CD4-positive, alpha-beta T cell (primary cell): ENCODE results near the gene SHH. TPM values are rescaled to one million over a fixed set of nuclear protein-coding genes. Genes with fewer than 3 reads are reported as not detected.

Experiments used
- ATAC-seq: fragments of 200-7000 bp; cut with Tn5 transposase; one replicate; pipeline ENCODE4 v1.10.0; 2022; ENCODE audit warnings: mild to moderate bottlenecking; ENCODE audit not compliant: poor library complexity
- CTCF ChIA-PET: fragments of 350-600 bp; sonication (Branson Sonifier 250); formaldehyde crosslinking; loops from one replicate; lab custom pipeline; 2021; ENCODE audit warnings: antibody characterized with exemption, inconsistent platforms; lab: Charles Lee
- POLR2A ChIA-PET: fragments of 350-600 bp; sonication (Branson Sonifier 250); formaldehyde crosslinking; loops from one replicate; lab custom pipeline; 2021; ENCODE audit warnings: antibody characterized with exemption, inconsistent platforms; lab: Charles Lee
- DNase-seq, 14 experiments: peaks; one replicate each; pipeline ENCODE4 v3.0.0-alpha.2; 2013 to 2020; ENCODE audit warnings: mixed read lengths in 2 of 14
- H3K27ac ChIP-seq, 2 donors: one replicate each; pipeline versions ENCODE4 v1.5.1 to v1.7.0; 2013; ENCODE audit warnings: low read length in 2 of 2, low read depth in 1 of 2, mild to moderate bottlenecking in 1 of 2
- H3K27me3 ChIP-seq, 2 experiments: 1 replicate in 1 of 2; 2 replicates in 1 of 2; pipeline versions ENCODE4 v1.6.1 to v1.7.0; 2013; ENCODE audit warnings: low read length in 2 of 2, control low read depth in 1 of 2, mild to moderate bottlenecking in 1 of 2, moderate library complexity in 1 of 2; ENCODE audit not compliant: insufficient read depth in 2 of 2, control insufficient read depth in 1 of 2
- H3K36me3 ChIP-seq: one replicate; pipeline ENCODE4 v1.6.1; 2013; ENCODE audit warnings: low read length, control low read depth; ENCODE audit not compliant: insufficient read depth
- H3K4me1 ChIP-seq: one replicate; pipeline ENCODE4 v1.6.1; 2013; ENCODE audit warnings: low read length, control low read depth; ENCODE audit not compliant: insufficient read depth
- H3K4me3 ChIP-seq: one replicate; pipeline ENCODE4 v1.5.1; 2013; ENCODE audit warnings: mild to moderate bottlenecking, low read length, moderate library complexity
- H3K9me3 ChIP-seq, 2 experiments: 1 replicate in 1 of 2; 2 replicates in 1 of 2; pipeline versions ENCODE4 v1.6.1 to v1.7.0; 2013; ENCODE audit warnings: low read length in 2 of 2, mild to moderate bottlenecking in 2 of 2, control low read depth in 1 of 2, moderate library complexity in 1 of 2; ENCODE audit not compliant: control insufficient read depth in 1 of 2, insufficient read depth in 1 of 2
- H3K27ac Mint-ChIP-seq: one replicate; pipeline ENCODE4 v1.8.0; 2020; ENCODE audit warnings: mixed read lengths
- H3K27me3 Mint-ChIP-seq: one replicate; pipeline ENCODE4 v1.8.0; 2021; ENCODE audit warnings: mixed read lengths
- H3K36me3 Mint-ChIP-seq: one replicate; pipeline ENCODE4 v1.8.0; 2021; ENCODE audit warnings: low read depth, mixed read lengths
- H3K4me1 Mint-ChIP-seq: one replicate; pipeline ENCODE4 v1.8.0; 2021; ENCODE audit warnings: low read depth, mixed read lengths
- H3K4me3 Mint-ChIP-seq: one replicate; pipeline ENCODE4 v1.8.0; 2020; ENCODE audit warnings: mild to moderate bottlenecking, mixed read lengths
- H3K9me3 Mint-ChIP-seq: one replicate; pipeline ENCODE4 v1.8.0; 2020; ENCODE audit warnings: mixed read lengths
- intact Hi-C, 2 experiments: fragments of 100-400 bp; cut with DNase I in 1 of 2; cut with micrococcal nuclease in 1 of 2; formaldehyde crosslinking; loops; one replicate each; pipeline versions ENCODE4 v1.15.1 to v1.9.0; 2023 to 2025; cut with DNase I, micrococcal nuclease
- total RNA-seq, 174 experiments: library from RNA in 2 of 174; stranded (reverse) in 2 of 174; gene quantifications; one replicate each; pipeline ENCODE4 v1.2.3 and lab custom pipeline; 2021 to 2026
- TF ChIP-seq, protein P1 (sequence below): fragments of 200-600 bp; IDR thresholded peaks from one replicate; pipeline ENCODE4 v1.8.0; 2022; ENCODE audit warnings: antibody characterized with exemption, mild to moderate bottlenecking

SHH gene
- total RNA-seq, 2 experiments from 2014 or later: not detected

DNA sequence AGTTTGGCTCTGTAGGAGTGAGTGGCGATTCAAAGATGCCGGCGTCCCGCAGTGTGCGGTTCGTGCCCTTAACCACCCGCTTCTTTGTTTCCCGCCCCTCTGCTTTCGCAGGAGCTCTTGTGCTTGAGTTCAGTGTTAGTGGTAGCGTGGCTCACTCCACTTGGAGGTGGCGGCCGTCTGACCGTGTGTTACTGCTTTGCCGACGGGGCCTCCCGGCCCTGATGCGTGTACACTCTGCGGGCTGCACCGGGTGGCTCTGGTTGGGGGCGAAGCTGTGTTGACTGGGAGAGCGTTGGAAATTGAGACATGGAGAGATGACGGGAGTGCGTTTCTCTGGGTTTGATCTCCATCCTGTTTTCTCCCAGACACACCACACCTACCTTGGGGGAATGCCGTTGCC lies 31.4 kb downstream of the SHH start:
- H3K9me3 Mint-ChIP-seq: no peaks in the 10 kb centered on the region
- Histone ChIP-seq H3K36me3 (peaks cover 60% of the 10 kb centered on the region), H3K9me3 (peaks cover 0 to 3% of the 10 kb centered on the region in 2 experiments), H3K4me1 (no peaks in the 10 kb centered on the region), H3K27ac (no peak overlapping the region), H3K27me3 (no peaks in the 10 kb centered on the region), H3K4me3 (no peak overlapping the region)
- ChIA-PET POLR2A (no interaction called here), CTCF (interaction anchor here (1.0 kb wide), 1 partner anchor 182 kb away, joined by 4 read pairs; no protein-coding TSS in a partner anchor)
- peaks cover 80% of the 10 kb centered on the region for H3K36me3 Mint-ChIP-seq
- no peak for DNase-seq
- H3K4me1 Mint-ChIP-seq: peaks cover 3% of the 10 kb centered on the region
- peaks cover 6% of the 10 kb centered on the region for H3K27me3 Mint-ChIP-seq
- ATAC-seq: no peak
- no peak overlapping the region for H3K27ac Mint-ChIP-seq
- H3K4me3 Mint-ChIP-seq: no peak overlapping the region
- intact Hi-C loops: no loop called here
- TF ChIP-seq, protein P1, sequence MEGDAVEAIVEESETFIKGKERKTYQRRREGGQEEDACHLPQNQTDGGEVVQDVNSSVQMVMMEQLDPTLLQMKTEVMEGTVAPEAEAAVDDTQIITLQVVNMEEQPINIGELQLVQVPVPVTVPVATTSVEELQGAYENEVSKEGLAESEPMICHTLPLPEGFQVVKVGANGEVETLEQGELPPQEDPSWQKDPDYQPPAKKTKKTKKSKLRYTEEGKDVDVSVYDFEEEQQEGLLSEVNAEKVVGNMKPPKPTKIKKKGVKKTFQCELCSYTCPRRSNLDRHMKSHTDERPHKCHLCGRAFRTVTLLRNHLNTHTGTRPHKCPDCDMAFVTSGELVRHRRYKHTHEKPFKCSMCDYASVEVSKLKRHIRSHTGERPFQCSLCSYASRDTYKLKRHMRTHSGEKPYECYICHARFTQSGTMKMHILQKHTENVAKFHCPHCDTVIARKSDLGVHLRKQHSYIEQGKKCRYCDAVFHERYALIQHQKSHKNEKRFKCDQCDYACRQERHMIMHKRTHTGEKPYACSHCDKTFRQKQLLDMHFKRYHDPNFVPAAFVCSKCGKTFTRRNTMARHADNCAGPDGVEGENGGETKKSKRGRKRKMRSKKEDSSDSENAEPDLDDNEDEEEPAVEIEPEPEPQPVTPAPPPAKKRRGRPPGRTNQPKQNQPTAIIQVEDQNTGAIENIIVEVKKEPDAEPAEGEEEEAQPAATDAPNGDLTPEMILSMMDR: no peak

DNA sequence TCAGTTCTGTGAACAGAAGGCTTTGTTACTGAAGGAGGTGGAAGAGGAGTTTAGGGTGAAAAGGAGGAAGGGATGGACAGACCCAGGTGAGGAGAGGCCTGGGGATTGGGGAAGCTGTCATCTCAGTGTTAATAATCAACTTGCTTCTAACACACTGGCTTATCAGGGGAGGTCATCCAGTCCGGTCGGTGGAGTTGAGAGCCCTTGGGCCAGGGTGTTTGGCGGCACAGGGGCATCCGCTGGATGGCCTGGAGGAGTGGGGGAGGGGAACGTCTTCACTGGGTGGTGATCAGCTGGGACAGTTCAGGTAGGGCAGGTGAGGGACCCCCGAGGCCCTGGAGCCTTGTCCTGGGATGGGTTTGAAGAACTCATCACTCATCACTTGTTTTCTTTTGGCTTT lies 33.9 kb downstream of the SHH start:
- TF ChIP-seq, protein P1: no peak
- Mint-ChIP-seq H3K36me3 (peaks cover 94% of the 10 kb centered on the region), H3K4me3 (no peak overlapping the region), H3K4me1 (no peaks in the 10 kb centered on the region), H3K27me3 (no peaks in the 10 kb centered on the region), H3K27ac (no peak overlapping the region), H3K9me3 (no peaks in the 10 kb centered on the region)
- H3K36me3 ChIP-seq: peaks cover 85% of the 10 kb centered on the region
- intact Hi-C loops: no loop called here
- POLR2A ChIA-PET: no interaction called here
- DNase-seq: no peak
- no peak overlapping the region for H3K4me3 ChIP-seq
- H3K27me3 ChIP-seq: no peaks in the 10 kb centered on the region
- CTCF ChIA-PET: no interaction called here
- peaks cover 0 to 3% of the 10 kb centered on the region in 2 experiments for H3K9me3 ChIP-seq
- ATAC-seq: no peak
- H3K4me1 ChIP-seq: no peaks in the 10 kb centered on the region
- no peak overlapping the region for H3K27ac ChIP-seq

DNA sequence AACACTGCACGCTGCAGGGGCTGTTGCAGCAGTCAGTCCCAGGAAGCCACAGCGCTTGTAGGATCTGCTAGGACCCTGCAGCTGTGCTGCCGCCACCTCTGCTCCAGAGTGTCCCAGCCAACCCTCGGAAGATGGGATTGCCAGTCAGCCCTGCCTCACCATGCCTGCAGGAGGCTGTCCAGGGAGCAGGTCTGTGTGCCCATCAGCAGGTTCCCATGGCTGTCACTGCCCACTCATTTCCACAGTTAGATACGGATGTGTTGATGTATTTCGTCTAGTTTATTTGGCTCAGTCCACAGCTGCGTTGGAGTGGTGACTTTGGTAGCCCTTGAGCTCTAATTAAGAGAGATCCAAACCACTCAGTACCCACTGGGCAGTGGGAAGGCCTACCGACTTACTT lies 35.7 kb downstream of the SHH start:
- no peak overlapping the region for H3K27ac Mint-ChIP-seq

More for the DNA sequence above, 35.7 kb downstream of the SHH start:
- no peaks in the 10 kb centered on the region for H3K9me3 Mint-ChIP-seq
- no peak for DNase-seq
- TF ChIP-seq, protein P1: no peak
- H3K36me3 Mint-ChIP-seq: peaks cover 95% of the 10 kb centered on the region
- Histone ChIP-seq H3K4me3 (no peak overlapping the region), H3K9me3 (no peaks in the 10 kb centered on the region), H3K27me3 (no peaks in the 10 kb centered on the region), H3K27ac (no peak overlapping the region), H3K36me3 (peaks cover 92% of the 10 kb centered on the region), H3K4me1 (no peaks in the 10 kb centered on the region)
- no peak for ATAC-seq
- no peak overlapping the region for H3K4me3 Mint-ChIP-seq
- H3K4me1 Mint-ChIP-seq: no peaks in the 10 kb centered on the region
- ChIA-PET CTCF (no interaction called here), POLR2A (no interaction called here)
- no peaks in the 10 kb centered on the region for H3K27me3 Mint-ChIP-seq
- intact Hi-C loops: no loop called here
